K562 treated with DMSO at 1 percent for 24 hours (cell line): ENCODE results near the gene PPP1R12B. TPM values are rescaled to one million over a fixed set of nuclear protein-coding genes. Genes with fewer than 3 reads are reported as not detected.

Source experiments
- total RNA-seq: library from RNA; unstranded; fragments of 300-600 nt; gene quantifications from 2 replicates; pipeline ENCODE4 v1.2.3, GENCODE V29; 2022; ENCODE audit warnings: low read depth; ENCODE audit not compliant: insufficient read depth

The PPP1R12B gene, protein sequence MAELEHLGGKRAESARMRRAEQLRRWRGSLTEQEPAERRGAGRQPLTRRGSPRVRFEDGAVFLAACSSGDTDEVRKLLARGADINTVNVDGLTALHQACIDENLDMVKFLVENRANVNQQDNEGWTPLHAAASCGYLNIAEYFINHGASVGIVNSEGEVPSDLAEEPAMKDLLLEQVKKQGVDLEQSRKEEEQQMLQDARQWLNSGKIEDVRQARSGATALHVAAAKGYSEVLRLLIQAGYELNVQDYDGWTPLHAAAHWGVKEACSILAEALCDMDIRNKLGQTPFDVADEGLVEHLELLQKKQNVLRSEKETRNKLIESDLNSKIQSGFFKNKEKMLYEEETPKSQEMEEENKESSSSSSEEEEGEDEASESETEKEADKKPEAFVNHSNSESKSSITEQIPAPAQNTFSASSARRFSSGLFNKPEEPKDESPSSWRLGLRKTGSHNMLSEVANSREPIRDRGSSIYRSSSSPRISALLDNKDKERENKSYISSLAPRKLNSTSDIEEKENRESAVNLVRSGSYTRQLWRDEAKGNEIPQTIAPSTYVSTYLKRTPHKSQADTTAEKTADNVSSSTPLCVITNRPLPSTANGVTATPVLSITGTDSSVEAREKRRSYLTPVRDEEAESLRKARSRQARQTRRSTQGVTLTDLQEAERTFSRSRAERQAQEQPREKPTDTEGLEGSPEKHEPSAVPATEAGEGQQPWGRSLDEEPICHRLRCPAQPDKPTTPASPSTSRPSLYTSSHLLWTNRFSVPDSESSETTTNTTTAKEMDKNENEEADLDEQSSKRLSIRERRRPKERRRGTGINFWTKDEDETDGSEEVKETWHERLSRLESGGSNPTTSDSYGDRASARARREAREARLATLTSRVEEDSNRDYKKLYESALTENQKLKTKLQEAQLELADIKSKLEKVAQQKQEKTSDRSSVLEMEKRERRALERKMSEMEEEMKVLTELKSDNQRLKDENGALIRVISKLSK
- total RNA-seq = 5.3 and 8.2 TPM in 2 replicates

DNA sequence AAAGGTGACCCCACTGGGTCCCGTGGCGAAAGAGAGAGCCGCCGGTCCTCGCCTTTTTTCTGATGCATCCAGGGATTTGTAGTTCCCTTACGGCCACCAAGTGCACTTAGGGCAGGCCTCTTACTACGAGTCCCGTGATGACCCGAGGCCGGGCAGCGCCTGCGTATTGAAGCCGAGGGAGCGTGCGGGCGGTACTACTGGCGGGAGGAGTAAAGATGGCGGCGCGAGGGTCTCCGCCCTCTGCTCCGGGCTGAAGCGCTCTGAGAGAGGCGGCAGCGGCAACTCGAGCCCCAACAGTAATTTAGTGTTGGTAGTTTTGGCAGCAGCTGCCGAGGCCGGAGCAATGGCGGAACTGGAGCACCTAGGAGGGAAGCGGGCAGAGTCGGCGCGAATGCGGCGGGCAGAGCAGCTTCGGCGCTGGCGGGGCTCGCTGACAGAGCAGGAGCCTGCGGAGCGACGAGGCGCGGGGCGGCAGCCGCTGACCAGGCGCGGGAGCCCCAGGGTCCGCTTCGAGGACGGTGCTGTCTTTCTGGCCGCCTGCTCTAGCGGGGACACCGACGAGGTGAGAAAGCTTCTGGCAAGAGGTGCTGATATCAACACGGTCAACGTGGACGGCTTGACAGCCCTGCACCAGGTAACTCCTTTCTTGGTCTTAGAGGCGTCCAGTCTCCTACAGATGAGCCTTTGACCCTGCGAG, at the start of gene PPP1R12B:
Gene PPP1R12B (plus strand): TSS at position 191 of the 697 bp plus-strand sequence. CDS start 153 bp downstream, at position 344.

Other genes with a start within 250 kb of the PPP1R12B start
- not detected in 2 replicates for gene GPR37L1, start 225.8 kb upstream of the PPP1R12B start, total RNA-seq
- 27.5 and 35.0 TPM in 2 replicates for gene ARL8A, start 204.0 kb upstream of the PPP1R12B start, total RNA-seq
- 32.5 and 34.9 TPM in 2 replicates for gene PTPN7, start 188.1 kb upstream of the PPP1R12B start, total RNA-seq
- gene LGR6, start 154.9 kb upstream of the PPP1R12B start, total RNA-seq = 0.16 TPM in 1 of 2 replicates, not detected in the other
- 143 and 151 TPM in 2 replicates for gene UBE2T, start 6.8 kb upstream of the PPP1R12B start, total RNA-seq